Activated naive CD8-positive, alpha-beta T cell treated with anti-CD3 and anti-CD28 coated beads, Interleukin-2, amount 50 U/mL, for 24 hours (primary cell): ENCODE results near the gene PROM2.

Experiments
- ATAC-seq: fragments of 150-1000 bp; cut with Tn5 transposase; one replicate; pipeline ENCODE4 v1.10.0; 2021
- DNase-seq: peaks from one replicate; pipeline ENCODE4 v3.0.0; 2021
- H3K27ac Mint-ChIP-seq: one replicate; pipeline ENCODE4 v1.8.0; 2021; ENCODE audit warnings: mild to moderate bottlenecking, mixed read lengths
- H3K27me3 Mint-ChIP-seq: one replicate; pipeline ENCODE4 v1.8.0; 2021; ENCODE audit warnings: mixed read lengths
- H3K36me3 Mint-ChIP-seq: one replicate; pipeline ENCODE4 v1.8.0; 2021; ENCODE audit warnings: low read depth, mixed read lengths
- H3K4me1 Mint-ChIP-seq: one replicate; pipeline ENCODE4 v1.8.0; 2021; ENCODE audit warnings: mixed read lengths
- H3K4me3 Mint-ChIP-seq: one replicate; pipeline ENCODE4 v1.8.0; 2021; ENCODE audit warnings: mild to moderate bottlenecking, moderate library complexity, mixed read lengths
- H3K9me3 Mint-ChIP-seq: one replicate; pipeline ENCODE4 v1.8.0; 2021; ENCODE audit warnings: mixed read lengths

The PROM2 gene

GRCh38 chr2:95287806-95288205 lies 13.6 kb downstream of the PROM2 start:
- Mint-ChIP-seq H3K27me3 (no peaks in the 10 kb centered on the region), H3K4me3 (no peak overlapping the region), H3K4me1 (no peaks in the 10 kb centered on the region), H3K27ac (no peak overlapping the region), H3K9me3 (peaks cover 8% of the 10 kb centered on the region), H3K36me3 (no peaks in the 10 kb centered on the region)
- no peak for DNase-seq
- ATAC-seq: no peak

GRCh38 chr2:95289253-95289652 lies 15.0 kb downstream of the PROM2 start:
- no peak for DNase-seq
- ATAC-seq: no peak
- Mint-ChIP-seq H3K27ac (no peak overlapping the region), H3K9me3 (peaks cover 8% of the 10 kb centered on the region), H3K36me3 (no peaks in the 10 kb centered on the region), H3K4me3 (no peak overlapping the region), H3K4me1 (no peaks in the 10 kb centered on the region), H3K27me3 (no peaks in the 10 kb centered on the region)

- no peak overlapping the region for H3K4me3 Mint-ChIP-seq
- DNase-seq (no peak), ATAC-seq (no peak)
- H3K9me3 Mint-ChIP-seq: peaks cover 8% of the 10 kb centered on the region
- H3K36me3 Mint-ChIP-seq: no peaks in the 10 kb centered on the region
- H3K4me1 Mint-ChIP-seq: no peaks in the 10 kb centered on the region
- H3K27me3 Mint-ChIP-seq: peaks cover 1% of the 10 kb centered on the region
- no peak overlapping the region for H3K27ac Mint-ChIP-seq
These were observed 17.0 kb downstream of the PROM2 start for GRCh38 chr2:95291222-95291621.

- DNase-seq: no peak
- no peaks in the 10 kb centered on the region for H3K4me1 Mint-ChIP-seq
- H3K4me3 Mint-ChIP-seq: no peak overlapping the region
- H3K27ac Mint-ChIP-seq: no peak overlapping the region
- H3K27me3 Mint-ChIP-seq: peaks cover 3% of the 10 kb centered on the region
- no peaks in the 10 kb centered on the region for H3K36me3 Mint-ChIP-seq
- ATAC-seq: no peak
- peaks cover 8% of the 10 kb centered on the region for H3K9me3 Mint-ChIP-seq
These were observed 18.5 kb downstream of the PROM2 start for GRCh38 chr2:95292623-95293260.

- H3K9me3 Mint-ChIP-seq: peaks cover 8% of the 10 kb centered on the region
- no peaks in the 10 kb centered on the region for H3K36me3 Mint-ChIP-seq
- no peaks in the 10 kb centered on the region for H3K4me1 Mint-ChIP-seq
- DNase-seq (no peak), ATAC-seq (no peak)
- H3K27ac Mint-ChIP-seq: no peak overlapping the region
- H3K27me3 Mint-ChIP-seq: peaks cover 5% of the 10 kb centered on the region
- H3K4me3 Mint-ChIP-seq: no peak overlapping the region
These were observed 20.5 kb downstream of the PROM2 start for GRCh38 chr2:95294579-95295250.

GRCh38 chr2:95295376-95295775 lies 21.1 kb downstream of the PROM2 start:
- Mint-ChIP-seq H3K27ac (no peak overlapping the region), H3K36me3 (no peaks in the 10 kb centered on the region), H3K27me3 (peaks cover 5% of the 10 kb centered on the region), H3K9me3 (peaks cover 4% of the 10 kb centered on the region), H3K4me3 (no peak overlapping the region), H3K4me1 (no peaks in the 10 kb centered on the region)
- DNase-seq: no peak
- no peak for ATAC-seq

GRCh38 chr2:95296011-95296410 lies 21.8 kb downstream of the PROM2 start:
- no peak for ATAC-seq
- Mint-ChIP-seq H3K4me3 (no peak overlapping the region), H3K36me3 (no peaks in the 10 kb centered on the region), H3K9me3 (no peaks in the 10 kb centered on the region), H3K27me3 (peaks cover 5% of the 10 kb centered on the region), H3K4me1 (no peaks in the 10 kb centered on the region), H3K27ac (no peak overlapping the region)
- no peak for DNase-seq

GRCh38 chr2:95296880-95297487 lies 22.7 kb downstream of the PROM2 start, which contains the start of gene KCNIP3:
Gene KCNIP3, plus strand, starts transcription at chr2:95297347. Its CDS starts 92 bp downstream, at chr2:95297439.
- ATAC-seq (no peak), DNase-seq (no peak)
- no peaks in the 10 kb centered on the region for H3K9me3 Mint-ChIP-seq
- H3K4me3 Mint-ChIP-seq: no peak within 1 kb of the TSS
- peaks cover 5% of the 10 kb centered on the region for H3K27me3 Mint-ChIP-seq
- H3K36me3 Mint-ChIP-seq: no peaks in the 10 kb centered on the region
- no peak within 1 kb of the TSS for H3K27ac Mint-ChIP-seq
- H3K4me1 Mint-ChIP-seq: no peaks in the 10 kb centered on the region

- no peak overlapping the region for H3K4me3 Mint-ChIP-seq
- DNase-seq (no peak), ATAC-seq (no peak)
- H3K27me3 Mint-ChIP-seq: peaks cover 5% of the 10 kb centered on the region
- H3K9me3 Mint-ChIP-seq: no peaks in the 10 kb centered on the region
- H3K27ac Mint-ChIP-seq: no peak overlapping the region
- H3K36me3 Mint-ChIP-seq: no peaks in the 10 kb centered on the region
- H3K4me1 Mint-ChIP-seq: no peaks in the 10 kb centered on the region
These were observed 23.6 kb downstream of the PROM2 start for GRCh38 chr2:95297639-95298395.

GRCh38 chr2:95298486-95299111 lies 24.4 kb downstream of the PROM2 start:
- peaks cover 5% of the 10 kb centered on the region for H3K27me3 Mint-ChIP-seq
- DNase-seq (no peak), ATAC-seq (no peak)
- H3K4me3 Mint-ChIP-seq: no peak overlapping the region
- H3K36me3 Mint-ChIP-seq: no peaks in the 10 kb centered on the region
- no peaks in the 10 kb centered on the region for H3K9me3 Mint-ChIP-seq
- no peaks in the 10 kb centered on the region for H3K4me1 Mint-ChIP-seq
- H3K27ac Mint-ChIP-seq: no peak overlapping the region

- DNase-seq: no peak
- Mint-ChIP-seq H3K36me3 (no peaks in the 10 kb centered on the region), H3K4me3 (no peak overlapping the region), H3K27ac (no peak overlapping the region), H3K9me3 (no peaks in the 10 kb centered on the region), H3K4me1 (no peaks in the 10 kb centered on the region), H3K27me3 (peaks cover 5% of the 10 kb centered on the region)
- no peak for ATAC-seq
These were observed 25.7 kb downstream of the PROM2 start for GRCh38 chr2:95299961-95300360.

GRCh38 chr2:95300450-95300849 lies 26.2 kb downstream of the PROM2 start:
- no peak for ATAC-seq
- Mint-ChIP-seq H3K27ac (no peak overlapping the region), H3K4me1 (no peaks in the 10 kb centered on the region), H3K36me3 (no peaks in the 10 kb centered on the region), H3K9me3 (no peaks in the 10 kb centered on the region), H3K27me3 (peaks cover 5% of the 10 kb centered on the region), H3K4me3 (no peak overlapping the region)
- DNase-seq: no peak

- no peak for DNase-seq
- H3K4me3 Mint-ChIP-seq: no peak overlapping the region
These were observed 26.9 kb downstream of the PROM2 start for GRCh38 chr2:95301186-95301585.

GRCh38 chr2:95301876-95302641 lies 27.8 kb downstream of the PROM2 start:
- no peak overlapping the region for H3K27ac Mint-ChIP-seq

More at GRCh38 chr2:95301186-95301585, 26.9 kb downstream of the PROM2 start:
- no peak overlapping the region for H3K27ac Mint-ChIP-seq
- H3K9me3 Mint-ChIP-seq: no peaks in the 10 kb centered on the region
- H3K4me1 Mint-ChIP-seq: no peaks in the 10 kb centered on the region
- H3K36me3 Mint-ChIP-seq: no peaks in the 10 kb centered on the region
- ATAC-seq: no peak
- peaks cover 4% of the 10 kb centered on the region for H3K27me3 Mint-ChIP-seq

More at GRCh38 chr2:95301876-95302641, 27.8 kb downstream of the PROM2 start:
- peaks cover 2% of the 10 kb centered on the region for H3K27me3 Mint-ChIP-seq
- H3K9me3 Mint-ChIP-seq: no peaks in the 10 kb centered on the region
- H3K4me1 Mint-ChIP-seq: no peaks in the 10 kb centered on the region
- ATAC-seq (no peak), DNase-seq (no peak)
- H3K36me3 Mint-ChIP-seq: no peaks in the 10 kb centered on the region
- H3K4me3 Mint-ChIP-seq: no peak overlapping the region
